ENCODE measurements around the gene ANXA4.

DNA sequence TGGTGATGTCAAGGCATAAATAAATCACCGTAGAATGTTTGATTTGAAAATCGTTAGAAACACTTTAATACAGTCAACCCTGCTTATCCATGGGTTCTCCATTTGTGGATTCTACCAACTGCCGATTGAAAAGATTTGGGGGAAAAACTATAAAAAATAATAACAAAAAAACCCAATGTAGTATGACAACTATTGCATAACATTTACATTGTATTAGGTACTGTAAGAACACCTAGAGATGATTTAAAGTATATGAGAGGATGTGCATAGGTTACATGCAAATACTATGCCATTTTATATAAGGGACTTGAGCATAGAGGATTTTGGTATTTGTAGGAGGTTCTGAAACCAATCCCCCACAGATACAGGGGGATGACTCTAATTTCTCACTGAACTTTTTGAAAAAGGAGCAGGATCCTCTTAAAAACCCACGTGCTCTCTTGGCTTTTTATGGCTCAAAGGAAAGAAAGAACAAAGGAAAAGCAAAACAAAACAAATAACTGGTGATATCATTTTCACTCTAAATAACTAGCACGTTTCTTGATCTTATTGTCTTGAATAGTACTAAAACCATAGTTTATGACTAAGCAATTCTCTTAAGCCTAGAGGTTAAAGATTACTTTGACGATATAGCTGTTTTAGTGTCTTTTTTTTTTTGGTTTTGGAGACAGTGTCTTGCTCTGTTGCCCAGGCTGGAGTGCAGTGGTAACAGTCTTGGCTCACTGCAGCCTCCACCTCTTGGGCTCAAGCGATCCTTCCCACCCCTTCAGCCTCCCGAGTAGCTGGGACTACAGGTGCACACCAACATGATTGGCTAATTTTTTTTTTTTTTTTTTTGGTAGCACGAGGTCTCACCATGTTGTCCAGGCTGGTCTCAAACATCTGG, 104.5 kb downstream of the ANXA4 start:
- TF ChIP-seq EZH2 (IDR thresholded peaks at IDR 0.05; ENCODE audit: low read depth, unreplicated experiment) (no peak), EZH2phosphoT487 (IDR thresholded peaks at IDR 0.05; ENCODE audit: unreplicated experiment) (no peak), ZNF114 (CRISPR knock-in tag; IDR thresholded peaks at IDR 0.05) (no peak), POLR2AphosphoS5 (IDR thresholded peaks at IDR 0.05; ENCODE audit: low read depth) (no peak), CREB1 (CRISPR knock-in tag; IDR thresholded peaks at IDR 0.05; ENCODE audit: low read depth) (no peak), JUNB (IDR thresholded peaks at IDR 0.05; ENCODE audit: unreplicated experiment) (no peak)
- TF ChIP-seq, protein P1, sequence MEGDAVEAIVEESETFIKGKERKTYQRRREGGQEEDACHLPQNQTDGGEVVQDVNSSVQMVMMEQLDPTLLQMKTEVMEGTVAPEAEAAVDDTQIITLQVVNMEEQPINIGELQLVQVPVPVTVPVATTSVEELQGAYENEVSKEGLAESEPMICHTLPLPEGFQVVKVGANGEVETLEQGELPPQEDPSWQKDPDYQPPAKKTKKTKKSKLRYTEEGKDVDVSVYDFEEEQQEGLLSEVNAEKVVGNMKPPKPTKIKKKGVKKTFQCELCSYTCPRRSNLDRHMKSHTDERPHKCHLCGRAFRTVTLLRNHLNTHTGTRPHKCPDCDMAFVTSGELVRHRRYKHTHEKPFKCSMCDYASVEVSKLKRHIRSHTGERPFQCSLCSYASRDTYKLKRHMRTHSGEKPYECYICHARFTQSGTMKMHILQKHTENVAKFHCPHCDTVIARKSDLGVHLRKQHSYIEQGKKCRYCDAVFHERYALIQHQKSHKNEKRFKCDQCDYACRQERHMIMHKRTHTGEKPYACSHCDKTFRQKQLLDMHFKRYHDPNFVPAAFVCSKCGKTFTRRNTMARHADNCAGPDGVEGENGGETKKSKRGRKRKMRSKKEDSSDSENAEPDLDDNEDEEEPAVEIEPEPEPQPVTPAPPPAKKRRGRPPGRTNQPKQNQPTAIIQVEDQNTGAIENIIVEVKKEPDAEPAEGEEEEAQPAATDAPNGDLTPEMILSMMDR (conservative IDR thresholded peaks at IDR 0.05; ENCODE audit: low read depth in 2 of 2) = no peak
- TF ChIP-seq, protein P2, sequence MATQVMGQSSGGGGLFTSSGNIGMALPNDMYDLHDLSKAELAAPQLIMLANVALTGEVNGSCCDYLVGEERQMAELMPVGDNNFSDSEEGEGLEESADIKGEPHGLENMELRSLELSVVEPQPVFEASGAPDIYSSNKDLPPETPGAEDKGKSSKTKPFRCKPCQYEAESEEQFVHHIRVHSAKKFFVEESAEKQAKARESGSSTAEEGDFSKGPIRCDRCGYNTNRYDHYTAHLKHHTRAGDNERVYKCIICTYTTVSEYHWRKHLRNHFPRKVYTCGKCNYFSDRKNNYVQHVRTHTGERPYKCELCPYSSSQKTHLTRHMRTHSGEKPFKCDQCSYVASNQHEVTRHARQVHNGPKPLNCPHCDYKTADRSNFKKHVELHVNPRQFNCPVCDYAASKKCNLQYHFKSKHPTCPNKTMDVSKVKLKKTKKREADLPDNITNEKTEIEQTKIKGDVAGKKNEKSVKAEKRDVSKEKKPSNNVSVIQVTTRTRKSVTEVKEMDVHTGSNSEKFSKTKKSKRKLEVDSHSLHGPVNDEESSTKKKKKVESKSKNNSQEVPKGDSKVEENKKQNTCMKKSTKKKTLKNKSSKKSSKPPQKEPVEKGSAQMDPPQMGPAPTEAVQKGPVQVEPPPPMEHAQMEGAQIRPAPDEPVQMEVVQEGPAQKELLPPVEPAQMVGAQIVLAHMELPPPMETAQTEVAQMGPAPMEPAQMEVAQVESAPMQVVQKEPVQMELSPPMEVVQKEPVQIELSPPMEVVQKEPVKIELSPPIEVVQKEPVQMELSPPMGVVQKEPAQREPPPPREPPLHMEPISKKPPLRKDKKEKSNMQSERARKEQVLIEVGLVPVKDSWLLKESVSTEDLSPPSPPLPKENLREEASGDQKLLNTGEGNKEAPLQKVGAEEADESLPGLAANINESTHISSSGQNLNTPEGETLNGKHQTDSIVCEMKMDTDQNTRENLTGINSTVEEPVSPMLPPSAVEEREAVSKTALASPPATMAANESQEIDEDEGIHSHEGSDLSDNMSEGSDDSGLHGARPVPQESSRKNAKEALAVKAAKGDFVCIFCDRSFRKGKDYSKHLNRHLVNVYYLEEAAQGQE (IDR thresholded peaks at IDR 0.05; ENCODE audit: unreplicated experiment) = no peak
- TF ChIP-seq, protein P3, sequence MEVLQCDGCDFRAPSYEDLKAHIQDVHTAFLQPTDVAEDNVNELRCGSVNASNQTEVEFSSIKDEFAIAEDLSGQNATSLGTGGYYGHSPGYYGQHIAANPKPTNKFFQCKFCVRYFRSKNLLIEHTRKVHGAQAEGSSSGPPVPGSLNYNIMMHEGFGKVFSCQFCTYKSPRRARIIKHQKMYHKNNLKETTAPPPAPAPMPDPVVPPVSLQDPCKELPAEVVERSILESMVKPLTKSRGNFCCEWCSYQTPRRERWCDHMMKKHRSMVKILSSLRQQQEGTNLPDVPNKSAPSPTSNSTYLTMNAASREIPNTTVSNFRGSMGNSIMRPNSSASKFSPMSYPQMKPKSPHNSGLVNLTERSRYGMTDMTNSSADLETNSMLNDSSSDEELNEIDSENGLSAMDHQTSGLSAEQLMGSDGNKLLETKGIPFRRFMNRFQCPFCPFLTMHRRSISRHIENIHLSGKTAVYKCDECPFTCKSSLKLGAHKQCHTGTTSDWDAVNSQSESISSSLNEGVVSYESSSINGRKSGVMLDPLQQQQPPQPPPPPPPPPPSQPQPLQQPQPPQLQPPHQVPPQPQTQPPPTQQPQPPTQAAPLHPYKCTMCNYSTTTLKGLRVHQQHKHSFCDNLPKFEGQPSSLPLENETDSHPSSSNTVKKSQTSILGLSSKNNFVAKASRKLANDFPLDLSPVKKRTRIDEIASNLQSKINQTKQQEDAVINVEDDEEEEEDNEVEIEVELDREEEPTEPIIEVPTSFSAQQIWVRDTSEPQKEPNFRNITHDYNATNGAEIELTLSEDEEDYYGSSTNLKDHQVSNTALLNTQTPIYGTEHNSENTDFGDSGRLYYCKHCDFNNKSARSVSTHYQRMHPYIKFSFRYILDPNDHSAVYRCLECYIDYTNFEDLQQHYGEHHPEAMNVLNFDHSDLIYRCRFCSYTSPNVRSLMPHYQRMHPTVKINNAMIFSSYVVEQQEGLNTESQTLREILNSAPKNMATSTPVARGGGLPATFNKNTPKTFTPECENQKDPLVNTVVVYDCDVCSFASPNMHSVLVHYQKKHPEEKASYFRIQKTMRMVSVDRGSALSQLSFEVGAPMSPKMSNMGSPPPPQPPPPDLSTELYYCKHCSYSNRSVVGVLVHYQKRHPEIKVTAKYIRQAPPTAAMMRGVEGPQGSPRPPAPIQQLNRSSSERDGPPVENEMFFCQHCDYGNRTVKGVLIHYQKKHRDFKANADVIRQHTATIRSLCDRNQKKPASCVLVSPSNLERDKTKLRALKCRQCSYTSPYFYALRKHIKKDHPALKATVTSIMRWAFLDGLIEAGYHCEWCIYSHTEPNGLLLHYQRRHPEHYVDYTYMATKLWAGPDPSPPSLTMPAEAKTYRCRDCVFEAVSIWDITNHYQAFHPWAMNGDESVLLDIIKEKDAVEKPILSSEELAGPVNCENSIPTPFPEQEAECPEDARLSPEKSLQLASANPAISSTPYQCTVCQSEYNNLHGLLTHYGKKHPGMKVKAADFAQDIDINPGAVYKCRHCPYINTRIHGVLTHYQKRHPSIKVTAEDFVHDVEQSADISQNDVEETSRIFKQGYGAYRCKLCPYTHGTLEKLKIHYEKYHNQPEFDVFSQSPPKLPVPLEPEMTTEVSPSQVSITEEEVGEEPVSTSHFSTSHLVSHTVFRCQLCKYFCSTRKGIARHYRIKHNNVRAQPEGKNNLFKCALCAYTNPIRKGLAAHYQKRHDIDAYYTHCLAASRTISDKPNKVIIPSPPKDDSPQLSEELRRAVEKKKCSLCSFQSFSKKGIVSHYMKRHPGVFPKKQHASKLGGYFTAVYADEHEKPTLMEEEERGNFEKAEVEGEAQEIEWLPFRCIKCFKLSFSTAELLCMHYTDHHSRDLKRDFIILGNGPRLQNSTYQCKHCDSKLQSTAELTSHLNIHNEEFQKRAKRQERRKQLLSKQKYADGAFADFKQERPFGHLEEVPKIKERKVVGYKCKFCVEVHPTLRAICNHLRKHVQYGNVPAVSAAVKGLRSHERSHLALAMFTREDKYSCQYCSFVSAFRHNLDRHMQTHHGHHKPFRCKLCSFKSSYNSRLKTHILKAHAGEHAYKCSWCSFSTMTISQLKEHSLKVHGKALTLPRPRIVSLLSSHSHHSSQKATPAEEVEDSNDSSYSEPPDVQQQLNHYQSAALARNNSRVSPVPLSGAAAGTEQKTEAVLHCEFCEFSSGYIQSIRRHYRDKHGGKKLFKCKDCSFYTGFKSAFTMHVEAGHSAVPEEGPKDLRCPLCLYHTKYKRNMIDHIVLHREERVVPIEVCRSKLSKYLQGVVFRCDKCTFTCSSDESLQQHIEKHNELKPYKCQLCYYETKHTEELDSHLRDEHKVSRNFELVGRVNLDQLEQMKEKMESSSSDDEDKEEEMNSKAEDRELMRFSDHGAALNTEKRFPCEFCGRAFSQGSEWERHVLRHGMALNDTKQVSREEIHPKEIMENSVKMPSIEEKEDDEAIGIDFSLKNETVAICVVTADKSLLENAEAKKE (CRISPR knock-in tag; IDR thresholded peaks at IDR 0.05) = no peak
